ENCODE measurements around the gene GXYLT2. TPM values are rescaled to one million over a fixed set of nuclear protein-coding genes. Genes with fewer than 3 reads are reported as not detected.

GXYLT2 gene, protein sequence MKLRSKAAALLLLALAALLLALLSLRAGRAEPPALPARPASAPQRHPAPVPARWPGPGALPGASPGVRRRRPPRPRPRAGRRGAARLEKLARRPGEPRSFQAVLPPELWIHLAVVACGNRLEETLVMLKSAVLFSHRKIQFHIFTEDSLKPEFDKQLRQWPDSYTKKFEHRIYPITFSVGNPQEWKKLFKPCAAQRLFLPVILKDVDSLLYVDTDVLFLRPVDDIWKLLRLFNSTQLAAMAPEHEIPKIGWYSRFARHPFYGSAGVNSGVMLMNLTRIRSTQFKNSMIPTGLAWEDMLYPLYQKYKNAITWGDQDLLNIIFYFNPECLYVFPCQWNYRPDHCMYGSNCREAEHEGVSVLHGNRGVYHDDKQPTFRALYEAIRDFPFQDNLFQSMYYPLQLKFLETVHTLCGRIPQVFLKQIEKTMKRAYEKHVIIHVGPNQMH
- total RNA-seq, result 5.5 and 10.7 TPM in 2 replicates

DNA sequence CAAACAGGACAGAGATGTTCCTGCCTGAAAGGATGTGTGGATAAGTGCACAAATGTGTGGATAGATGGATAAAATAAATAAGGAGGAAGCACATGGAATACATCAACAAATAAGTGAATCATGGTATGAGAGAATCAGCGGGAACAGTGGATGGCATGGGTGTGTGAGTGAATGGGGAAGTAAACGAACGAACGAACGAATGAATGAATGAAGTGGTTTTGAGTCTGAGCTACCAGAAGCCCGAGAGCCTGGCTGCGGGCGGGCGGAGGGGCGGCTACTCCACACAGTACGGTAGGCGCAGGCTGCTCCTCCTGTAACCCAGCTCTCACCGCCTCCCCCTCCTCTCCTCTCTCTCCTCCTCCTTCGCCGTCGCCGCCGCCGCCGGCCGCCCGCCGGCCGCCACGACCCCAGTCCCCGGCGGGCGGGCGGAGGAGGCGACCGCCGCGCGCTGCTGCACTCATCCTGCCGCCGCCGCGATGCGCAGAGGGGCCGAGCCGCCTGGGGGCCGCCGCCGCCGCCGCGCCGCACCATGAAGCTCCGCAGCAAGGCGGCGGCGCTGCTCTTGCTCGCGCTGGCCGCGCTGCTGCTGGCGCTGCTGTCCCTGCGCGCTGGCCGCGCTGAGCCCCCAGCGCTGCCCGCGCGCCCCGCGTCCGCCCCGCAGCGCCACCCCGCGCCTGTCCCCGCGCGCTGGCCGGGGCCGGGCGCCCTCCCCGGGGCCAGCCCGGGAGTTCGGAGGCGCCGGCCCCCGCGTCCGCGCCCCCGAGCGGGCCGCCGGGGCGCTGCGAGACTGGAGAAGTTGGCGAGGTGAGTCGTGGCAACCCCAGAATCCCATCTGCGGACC is at the start of gene GXYLT2:
TSS of gene GXYLT2 (plus strand) at position 342 of the 841 bp plus-strand sequence. CDS start at position 530, 188 bp downstream.

DNA sequence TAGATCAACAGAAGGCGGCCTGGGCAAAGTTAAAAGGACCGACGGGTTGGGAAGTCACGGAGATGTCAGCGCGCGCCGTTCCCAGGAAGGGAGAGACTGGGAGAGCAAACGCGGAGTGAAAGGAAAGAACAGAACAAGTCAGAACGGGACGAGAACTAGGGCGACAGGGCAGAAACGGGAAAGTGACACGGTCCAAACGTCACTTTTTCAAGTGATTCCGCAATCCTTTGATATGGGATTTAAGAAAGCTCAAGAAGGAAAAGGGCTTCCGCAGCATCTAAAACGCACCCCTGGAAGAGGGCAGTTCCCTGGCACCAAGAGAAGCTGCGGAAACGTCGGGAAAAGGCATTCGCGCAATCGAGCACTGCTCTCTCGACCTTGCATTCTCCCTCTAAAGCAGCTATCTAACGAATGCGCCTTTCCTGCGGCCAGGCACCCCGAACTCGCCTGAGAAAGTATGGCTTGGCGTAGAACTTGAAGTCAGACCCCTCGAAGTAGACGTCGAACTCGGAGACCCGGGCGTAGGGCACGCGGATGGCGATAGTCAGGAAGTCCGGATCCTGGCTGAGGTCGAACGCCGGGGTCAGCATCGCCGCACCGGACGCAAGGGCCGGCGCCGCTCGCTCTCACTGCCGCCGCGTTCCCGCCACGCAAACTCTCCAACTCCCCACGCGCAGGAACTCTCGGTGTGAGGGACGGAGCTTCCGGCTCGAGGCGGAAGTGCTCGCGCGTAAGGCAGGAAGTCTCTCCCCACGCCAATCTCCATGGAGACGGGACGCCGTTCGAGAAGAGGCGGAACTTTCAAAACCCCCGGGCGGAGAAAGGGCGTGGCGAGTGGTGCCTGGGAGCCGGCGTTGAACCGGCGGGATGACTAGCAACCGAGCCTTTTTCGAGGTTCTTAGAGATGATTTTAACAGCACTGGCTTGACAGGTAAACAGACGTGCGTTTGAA is 39.8 kb upstream of the GXYLT2 start, which contains the start of gene SHQ1:
TSS of gene SHQ1 (minus strand) at position 695 of the 952 bp plus-strand sequence. CDS start at position 590, 105 bp downstream.

DNA sequence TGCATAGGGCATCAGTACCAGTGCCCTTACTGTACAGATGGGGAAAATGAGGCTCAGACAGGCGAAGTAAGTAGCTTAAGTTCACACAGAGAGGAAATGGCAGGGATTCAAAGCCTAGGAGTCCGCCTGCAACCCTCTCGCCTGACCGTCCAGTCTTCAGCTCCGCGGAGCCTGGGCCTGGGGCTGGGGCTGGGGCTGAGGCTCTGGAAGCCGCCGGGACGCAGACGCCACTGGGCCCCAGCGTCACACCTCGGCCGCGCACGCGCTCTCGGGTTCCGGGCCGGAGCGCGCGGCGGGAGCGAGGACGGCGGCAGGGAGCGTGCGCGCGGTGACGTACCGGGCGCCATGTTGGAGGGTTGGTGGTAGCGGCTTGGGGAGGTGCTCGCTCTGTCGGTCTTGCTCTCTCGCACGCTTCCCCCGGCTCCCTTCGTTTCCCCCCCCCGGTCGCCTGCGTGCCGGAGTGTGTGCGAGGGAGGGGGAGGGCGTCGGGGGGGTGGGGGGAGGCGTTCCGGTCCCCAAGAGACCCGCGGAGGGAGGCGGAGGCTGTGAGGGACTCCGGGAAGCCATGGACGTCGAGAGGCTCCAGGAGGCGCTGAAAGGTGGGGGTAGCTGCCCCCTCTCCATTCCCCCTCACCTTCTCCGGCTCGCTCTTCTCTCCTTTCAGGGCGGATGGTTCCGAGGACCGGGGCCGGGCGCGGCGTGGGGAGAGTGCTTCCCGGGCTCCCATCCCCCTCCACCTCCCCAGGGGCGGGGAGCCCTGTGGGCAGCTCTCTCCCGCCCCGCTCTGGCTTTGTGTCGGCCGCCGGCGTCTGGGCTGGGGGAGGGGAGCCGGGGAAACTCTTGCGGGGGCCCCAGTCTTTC is 108.9 kb downstream of the GXYLT2 start, which contains the start of gene PPP4R2:
TSS of gene PPP4R2 (plus strand) at position 339 of the 861 bp plus-strand sequence. CDS start at position 566, 227 bp downstream.

Other genes with a start within 250 kb of the GXYLT2 start
- 11.7 and 12.4 TPM in 2 replicates for gene SHQ1, start 39.6 kb upstream of the GXYLT2 start, total RNA-seq
- gene PPP4R2, start 108.8 kb downstream of the GXYLT2 start, total RNA-seq, result 23.0 and 33.5 TPM in 2 replicates
- gene EBLN2, start 173.6 kb downstream of the GXYLT2 start, total RNA-seq, result 0.51 and 1.2 TPM in 2 replicates

All from airway epithelial cell (primary cell).